GM23338 (cell line): Measurements from ENCODE around the gene DCPS. TPM values are rescaled to one million over a fixed set of nuclear protein-coding genes. Genes with fewer than 3 reads are reported as not detected.
"Not testable (repeated sequence)": the region's sequence is repeated elsewhere in the genome, so short reads cannot be mapped to it uniquely, and the experiment has no call there.

Source experiments
- ATAC-seq: fragments of 200-7000 bp; cut with Tn5 transposase; 3 replicates; pipeline ENCODE4 v1.9.1; 2020
- DNase-seq: peaks from one replicate; pipeline ENCODE4 v3.0.0-alpha.2; 2015; ENCODE audit warnings: low spot score
- H2AFZ ChIP-seq: fragments of 200-600 bp; sonication (generic); 2 replicates; pipeline ENCODE4 v1.8.0; 2016; ENCODE audit warnings: antibody characterized with exemption, mild to moderate bottlenecking, moderate library complexity
- H3F3A ChIP-seq: fragments of 200-600 bp; sonication (generic); replicated peaks from 2 replicates; pipeline ENCODE4 v1.8.0; 2017; ENCODE audit warnings: antibody characterized with exemption, mixed run types, low read depth
- H3K27ac ChIP-seq: fragments of 200-600 bp; sonication (generic); 2 replicates; pipeline ENCODE4 v1.6.1; 2016; ENCODE audit warnings: low read depth
- H3K27me3 ChIP-seq: fragments of 200-600 bp; sonication (generic); 2 replicates; pipeline ENCODE4 v1.8.0; 2016; ENCODE audit warnings: mild to moderate bottlenecking, mixed run types, moderate library complexity; ENCODE audit not compliant: insufficient read depth
- H3K36me3 ChIP-seq: fragments of 200-600 bp; sonication (generic); 2 replicates; pipeline ENCODE4 v1.8.0; 2016; ENCODE audit warnings: mild to moderate bottlenecking; ENCODE audit not compliant: insufficient read depth
- H3K4me1 ChIP-seq: fragments of 200-600 bp; sonication (generic); 2 replicates; pipeline ENCODE4 v1.8.0; 2016; ENCODE audit warnings: mild to moderate bottlenecking, moderate library complexity; ENCODE audit not compliant: insufficient read depth
- H3K4me2 ChIP-seq: fragments of 200-600 bp; sonication (generic); 2 replicates; pipeline ENCODE4 v1.7.1; 2017; ENCODE audit warnings: mixed run types
- H3K4me3 ChIP-seq: fragments of 200-600 bp; sonication (generic); 2 replicates; pipeline ENCODE4 v1.6.1; 2016; ENCODE audit warnings: mixed run types
- H3K79me2 ChIP-seq: fragments of 200-600 bp; sonication (generic); replicated peaks from 2 replicates; pipeline ENCODE4 v1.8.0; 2017; ENCODE audit warnings: mild to moderate bottlenecking; ENCODE audit not compliant: insufficient read depth
- H3K9me2 ChIP-seq: fragments of 200-600 bp; sonication (generic); 2 replicates; pipeline ENCODE4 v1.8.0; 2017; ENCODE audit not compliant: insufficient read depth
- H4K20me1 ChIP-seq: fragments of 200-600 bp; sonication (generic); replicated peaks from 2 replicates; pipeline ENCODE4 v1.8.0; 2017; ENCODE audit warnings: mild to moderate bottlenecking; ENCODE audit not compliant: insufficient read depth
- H3K27ac Mint-ChIP-seq: 2 replicates; pipeline ENCODE4 v1.8.0; 2020; ENCODE audit warnings: inconsistent platforms, mild to moderate bottlenecking, moderate library complexity, mixed read lengths
- H3K27me3 Mint-ChIP-seq: 3 replicates; pipeline ENCODE4 v1.8.0; 2022; ENCODE audit warnings: low read depth, mild to moderate bottlenecking, moderate library complexity, mixed read lengths, inconsistent platforms; ENCODE audit not compliant: insufficient read depth, poor library complexity
- H3K36me3 Mint-ChIP-seq: 3 replicates; pipeline ENCODE4 v1.8.0; 2021; ENCODE audit warnings: low read depth, mild to moderate bottlenecking, inconsistent platforms, moderate library complexity, mixed read lengths
- H3K4me1 Mint-ChIP-seq: 3 replicates; pipeline ENCODE4 v1.8.0; 2020; ENCODE audit warnings: mild to moderate bottlenecking, inconsistent platforms, mixed read lengths
- H3K4me3 Mint-ChIP-seq: 3 replicates; pipeline ENCODE4 v1.8.0; 2021; ENCODE audit warnings: moderate library complexity, mild to moderate bottlenecking, inconsistent platforms, mixed read lengths
- H3K9me3 Mint-ChIP-seq: 3 replicates; pipeline ENCODE4 v1.8.0; 2020; ENCODE audit warnings: moderate library complexity, mild to moderate bottlenecking, inconsistent platforms, mixed read lengths
- CREB1 ChIP-seq: fragments of 250-450 bp; sonication (Bioruptor Pico); IDR thresholded peaks from 2 replicates; pipeline ENCODE4 v1.5.0; 2020; ENCODE audit warnings: low read depth, mild to moderate bottlenecking, moderate library complexity
- ETS1 ChIP-seq: IDR thresholded peaks from 2 replicates; pipeline ENCODE4 v1.6.1; 2016; ENCODE audit warnings: antibody characterized with exemption
- EZH2 ChIP-seq: fragments of 200-600 bp; sonication (generic); IDR thresholded peaks from one replicate; pipeline ENCODE4 v1.8.0; 2017; ENCODE audit warnings: antibody characterized with exemption, mild to moderate bottlenecking, low read depth; ENCODE audit not compliant: unreplicated experiment
- EZH2phosphoT487 ChIP-seq: fragments of 200-600 bp; sonication (generic); IDR thresholded peaks from one replicate; pipeline ENCODE4 v1.8.1; 2018; ENCODE audit warnings: antibody characterized with exemption; ENCODE audit not compliant: unreplicated experiment
- NANOG ChIP-seq: IDR thresholded peaks from 2 replicates; pipeline ENCODE4 v1.6.1; 2016; ENCODE audit warnings: antibody characterized with exemption, borderline replicate concordance
- STAT1 ChIP-seq: IDR thresholded peaks from one replicate; pipeline ENCODE4 v1.6.1; 2016; ENCODE audit warnings: antibody characterized with exemption; ENCODE audit not compliant: unreplicated experiment
- ZNF114 ChIP-seq: fragments of 250-450 bp; sonication (Bioruptor Pico); IDR thresholded peaks from 2 replicates; pipeline ENCODE4 v1.5.0; 2020; ENCODE audit warnings: mild to moderate bottlenecking, moderate library complexity
- ZNF331 ChIP-seq: fragments of 250-450 bp; sonication (Bioruptor Pico); IDR thresholded peaks from 2 replicates; pipeline ENCODE4 v1.5.0; 2020; ENCODE audit warnings: low read depth, mild to moderate bottlenecking, moderate library complexity
- polyA plus RNA-seq: library from polyadenylated mRNA; unstranded; fragments of >200 nt; fragmentation: Nextera tagmentation; extraction: Ambion mirVana; gene quantifications from 2 replicates; pipeline ENCODE4 v1.2.1, GENCODE V29; 2016
- total RNA-seq: library from RNA; depleted of rRNA; stranded (reverse); fragments of >200 nt; shearing (Covaris generic); gene quantifications from 2 replicates; pipeline ENCODE4 v1.2.3, GENCODE V29; 2014
- TF ChIP-seq, protein P1 (sequence below), 2 experiments: fragments of 200-600 bp in 1 of 2; sonication (generic) in 1 of 2; conservative IDR thresholded peaks; 2 replicates each; pipeline versions ENCODE4 v1.5.1 to v1.6.1; 2016 to 2017; ENCODE audit warnings: antibody characterized with exemption in 2 of 2, low read depth in 2 of 2, mild to moderate bottlenecking in 2 of 2, moderate library complexity in 1 of 2
- TF ChIP-seq, protein P2 (sequence below): IDR thresholded peaks from one replicate; pipeline ENCODE4 v1.6.1; 2018; ENCODE audit warnings: antibody characterized with exemption; ENCODE audit not compliant: unreplicated experiment

The DCPS gene
- total and polyA plus RNA-seq, 2 experiments from 2014 or later = 26.8 to 46.4 TPM

- TF ChIP-seq ZNF331 (CRISPR knock-in tag) = no peak
- TF ChIP-seq, protein P1, sequence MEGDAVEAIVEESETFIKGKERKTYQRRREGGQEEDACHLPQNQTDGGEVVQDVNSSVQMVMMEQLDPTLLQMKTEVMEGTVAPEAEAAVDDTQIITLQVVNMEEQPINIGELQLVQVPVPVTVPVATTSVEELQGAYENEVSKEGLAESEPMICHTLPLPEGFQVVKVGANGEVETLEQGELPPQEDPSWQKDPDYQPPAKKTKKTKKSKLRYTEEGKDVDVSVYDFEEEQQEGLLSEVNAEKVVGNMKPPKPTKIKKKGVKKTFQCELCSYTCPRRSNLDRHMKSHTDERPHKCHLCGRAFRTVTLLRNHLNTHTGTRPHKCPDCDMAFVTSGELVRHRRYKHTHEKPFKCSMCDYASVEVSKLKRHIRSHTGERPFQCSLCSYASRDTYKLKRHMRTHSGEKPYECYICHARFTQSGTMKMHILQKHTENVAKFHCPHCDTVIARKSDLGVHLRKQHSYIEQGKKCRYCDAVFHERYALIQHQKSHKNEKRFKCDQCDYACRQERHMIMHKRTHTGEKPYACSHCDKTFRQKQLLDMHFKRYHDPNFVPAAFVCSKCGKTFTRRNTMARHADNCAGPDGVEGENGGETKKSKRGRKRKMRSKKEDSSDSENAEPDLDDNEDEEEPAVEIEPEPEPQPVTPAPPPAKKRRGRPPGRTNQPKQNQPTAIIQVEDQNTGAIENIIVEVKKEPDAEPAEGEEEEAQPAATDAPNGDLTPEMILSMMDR (conservative IDR thresholded peaks at IDR 0.05; ENCODE audit: low read depth in 2 of 2) = no peak
- no peak for TF ChIP-seq EZH2phosphoT487
- TF ChIP-seq STAT1 = no peak
- no peak for TF ChIP-seq ETS1
- no peak for TF ChIP-seq ZNF114 (CRISPR knock-in tag)
- no peak for TF ChIP-seq NANOG
- no peak for TF ChIP-seq CREB1 (CRISPR knock-in tag)
- no peak for TF ChIP-seq EZH2
Observed at GRCh38 chr11:126378763-126379162, 74.9 kb downstream of the DCPS start (continued).

GRCh38 chr11:126380909-126381308 lies 77.0 kb downstream of the DCPS start:
- H3K4me3 Mint-ChIP-seq = no peak overlapping the region
- H3K27ac Mint-ChIP-seq = no peak overlapping the region
- H3K79me2 ChIP-seq = peaks cover 31% of the 10 kb centered on the region
- TF ChIP-seq NANOG = no peak
- TF ChIP-seq ZNF114 (CRISPR knock-in tag) = no peak
- no peak for TF ChIP-seq EZH2
- no peak for TF ChIP-seq ZNF331 (CRISPR knock-in tag)
- TF ChIP-seq, protein P2, sequence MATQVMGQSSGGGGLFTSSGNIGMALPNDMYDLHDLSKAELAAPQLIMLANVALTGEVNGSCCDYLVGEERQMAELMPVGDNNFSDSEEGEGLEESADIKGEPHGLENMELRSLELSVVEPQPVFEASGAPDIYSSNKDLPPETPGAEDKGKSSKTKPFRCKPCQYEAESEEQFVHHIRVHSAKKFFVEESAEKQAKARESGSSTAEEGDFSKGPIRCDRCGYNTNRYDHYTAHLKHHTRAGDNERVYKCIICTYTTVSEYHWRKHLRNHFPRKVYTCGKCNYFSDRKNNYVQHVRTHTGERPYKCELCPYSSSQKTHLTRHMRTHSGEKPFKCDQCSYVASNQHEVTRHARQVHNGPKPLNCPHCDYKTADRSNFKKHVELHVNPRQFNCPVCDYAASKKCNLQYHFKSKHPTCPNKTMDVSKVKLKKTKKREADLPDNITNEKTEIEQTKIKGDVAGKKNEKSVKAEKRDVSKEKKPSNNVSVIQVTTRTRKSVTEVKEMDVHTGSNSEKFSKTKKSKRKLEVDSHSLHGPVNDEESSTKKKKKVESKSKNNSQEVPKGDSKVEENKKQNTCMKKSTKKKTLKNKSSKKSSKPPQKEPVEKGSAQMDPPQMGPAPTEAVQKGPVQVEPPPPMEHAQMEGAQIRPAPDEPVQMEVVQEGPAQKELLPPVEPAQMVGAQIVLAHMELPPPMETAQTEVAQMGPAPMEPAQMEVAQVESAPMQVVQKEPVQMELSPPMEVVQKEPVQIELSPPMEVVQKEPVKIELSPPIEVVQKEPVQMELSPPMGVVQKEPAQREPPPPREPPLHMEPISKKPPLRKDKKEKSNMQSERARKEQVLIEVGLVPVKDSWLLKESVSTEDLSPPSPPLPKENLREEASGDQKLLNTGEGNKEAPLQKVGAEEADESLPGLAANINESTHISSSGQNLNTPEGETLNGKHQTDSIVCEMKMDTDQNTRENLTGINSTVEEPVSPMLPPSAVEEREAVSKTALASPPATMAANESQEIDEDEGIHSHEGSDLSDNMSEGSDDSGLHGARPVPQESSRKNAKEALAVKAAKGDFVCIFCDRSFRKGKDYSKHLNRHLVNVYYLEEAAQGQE = no peak
- TF ChIP-seq ETS1 = no peak
- no peak for TF ChIP-seq EZH2phosphoT487
- TF ChIP-seq STAT1 = no peak
- H3K4me3 ChIP-seq = no peak overlapping the region
- H2AFZ ChIP-seq = no peak overlapping the region
- peaks cover 7% of the 10 kb centered on the region for H4K20me1 ChIP-seq
- H3K36me3 Mint-ChIP-seq = no peaks in the 10 kb centered on the region
- no peak overlapping the region for H3K27ac ChIP-seq
- H3K9me3 Mint-ChIP-seq = no peaks in the 10 kb centered on the region
- no peaks in the 10 kb centered on the region for H3K4me1 ChIP-seq
- no peaks in the 10 kb centered on the region for H3K9me2 ChIP-seq
- ATAC-seq (no peak), DNase-seq (no peak)
- no peaks in the 10 kb centered on the region for H3K36me3 ChIP-seq
- no peaks in the 10 kb centered on the region for H3F3A ChIP-seq
- H3K4me1 Mint-ChIP-seq = peaks cover 2% of the 10 kb centered on the region; the same call in 2 of the 3 replicates
- H3K27me3 Mint-ChIP-seq = peaks cover 9% of the 10 kb centered on the region
- H3K27me3 ChIP-seq = no peaks in the 10 kb centered on the region
- no peak overlapping the region for H3K4me2 ChIP-seq

DNA sequence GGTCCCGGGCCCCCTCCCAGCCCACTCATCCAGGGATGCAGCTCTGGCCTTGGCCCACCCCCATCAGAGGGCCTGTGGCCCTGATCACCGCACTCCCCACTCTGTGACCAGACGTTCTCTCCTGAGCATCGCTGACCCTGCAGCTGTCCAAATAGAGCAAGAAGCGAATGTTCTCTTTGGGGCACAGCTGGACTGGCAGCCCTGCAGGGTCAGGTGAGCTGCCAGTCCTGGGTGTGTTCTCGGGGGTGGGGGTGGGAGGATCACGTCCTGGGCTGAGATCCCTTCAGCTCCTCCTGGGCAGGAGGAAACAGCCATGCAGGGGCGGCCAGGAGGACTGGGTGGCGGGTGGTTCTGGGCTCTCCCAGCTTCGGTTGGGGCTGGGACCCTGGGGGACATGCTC lies 78.1 kb downstream of the DCPS start:
- Mint-ChIP-seq H3K4me1 (peaks cover 12% of the 10 kb centered on the region), H3K27me3 (peaks cover 12% of the 10 kb centered on the region)
- H2AFZ ChIP-seq, H4K20me1 ChIP-seq, H3K9me2 ChIP-seq, DNase-seq, ATAC-seq, H3K4me3 Mint-ChIP-seq, H3K4me2 ChIP-seq, H3K27ac Mint-ChIP-seq, H3K36me3 Mint-ChIP-seq, H3F3A ChIP-seq, H3K9me3 Mint-ChIP-seq, H3K27me3 ChIP-seq, H3K27ac ChIP-seq, H3K4me3 ChIP-seq, H3K36me3 ChIP-seq, H3K4me1 ChIP-seq: not testable (repeated sequence)
- H3K79me2 ChIP-seq = peaks cover 23% of the 10 kb centered on the region

DNA sequence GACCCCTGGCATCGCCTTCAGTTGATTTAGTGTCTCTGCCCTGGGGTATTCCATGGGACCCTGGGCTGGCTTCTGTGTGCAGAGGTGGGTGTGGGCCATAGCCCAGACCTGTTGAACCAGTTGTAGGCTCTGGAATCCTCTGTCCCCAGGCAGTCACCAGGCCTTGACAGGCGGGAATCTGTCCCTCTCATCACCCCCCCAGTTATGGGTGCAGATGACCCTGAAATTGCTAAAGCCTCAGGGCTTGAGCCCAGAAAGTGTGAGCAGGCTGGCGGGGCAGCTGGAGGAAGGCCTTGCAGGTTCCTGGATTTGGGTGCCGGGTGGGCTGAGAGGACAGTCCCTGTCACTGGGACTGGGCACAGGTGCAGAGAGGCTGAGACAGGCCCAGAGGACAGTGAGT lies 78.8 kb downstream of the DCPS start:
- H3F3A ChIP-seq, H4K20me1 ChIP-seq, H3K4me1 ChIP-seq, H3K36me3 Mint-ChIP-seq, DNase-seq, ATAC-seq, H3K9me2 ChIP-seq, H3K4me3 ChIP-seq, H3K27me3 ChIP-seq, H3K27me3 Mint-ChIP-seq, H3K9me3 Mint-ChIP-seq, H3K36me3 ChIP-seq, H3K4me2 ChIP-seq, H3K27ac ChIP-seq, H2AFZ ChIP-seq, H3K4me3 Mint-ChIP-seq, H3K27ac Mint-ChIP-seq: not testable (repeated sequence)
- peaks cover 15% of the 10 kb centered on the region for H3K4me1 Mint-ChIP-seq
- H3K79me2 ChIP-seq = peaks cover 20% of the 10 kb centered on the region
